Ovary (tissue), 3 donors: ENCODE measurements around the gene ABCA12.

Experiments used
- EP300 ChIP-seq: sonication (generic); formaldehyde crosslinking; IDR thresholded peaks from one replicate; pipeline ENCODE4 v1.6.1; 2017; ENCODE audit warnings: antibody characterized with exemption
- POLR2A ChIP-seq: fragments of 450-650 bp; IDR thresholded peaks from one replicate; pipeline ENCODE4 v1.6.1; 2017; ENCODE audit warnings: antibody characterized with exemption, mild to moderate bottlenecking, moderate library complexity
- TF ChIP-seq, protein P1 (sequence below), 3 donors: fragments of 450-650 bp in 2 of 3; fragments of 200-600 bp in 1 of 3; IDR thresholded peaks; one replicate each; pipeline versions ENCODE4 v1.5.1 to v1.8.0; 2016 to 2022; ENCODE audit warnings: antibody characterized with exemption in 3 of 3, mild to moderate bottlenecking in 1 of 3
- donor health status: DM: no; HTN: no; CAD: no.

GRCh38 chr2:215149060-215149459, 10.6 kb upstream of the ABCA12 start:
- TF ChIP-seq, protein P1, sequence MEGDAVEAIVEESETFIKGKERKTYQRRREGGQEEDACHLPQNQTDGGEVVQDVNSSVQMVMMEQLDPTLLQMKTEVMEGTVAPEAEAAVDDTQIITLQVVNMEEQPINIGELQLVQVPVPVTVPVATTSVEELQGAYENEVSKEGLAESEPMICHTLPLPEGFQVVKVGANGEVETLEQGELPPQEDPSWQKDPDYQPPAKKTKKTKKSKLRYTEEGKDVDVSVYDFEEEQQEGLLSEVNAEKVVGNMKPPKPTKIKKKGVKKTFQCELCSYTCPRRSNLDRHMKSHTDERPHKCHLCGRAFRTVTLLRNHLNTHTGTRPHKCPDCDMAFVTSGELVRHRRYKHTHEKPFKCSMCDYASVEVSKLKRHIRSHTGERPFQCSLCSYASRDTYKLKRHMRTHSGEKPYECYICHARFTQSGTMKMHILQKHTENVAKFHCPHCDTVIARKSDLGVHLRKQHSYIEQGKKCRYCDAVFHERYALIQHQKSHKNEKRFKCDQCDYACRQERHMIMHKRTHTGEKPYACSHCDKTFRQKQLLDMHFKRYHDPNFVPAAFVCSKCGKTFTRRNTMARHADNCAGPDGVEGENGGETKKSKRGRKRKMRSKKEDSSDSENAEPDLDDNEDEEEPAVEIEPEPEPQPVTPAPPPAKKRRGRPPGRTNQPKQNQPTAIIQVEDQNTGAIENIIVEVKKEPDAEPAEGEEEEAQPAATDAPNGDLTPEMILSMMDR (IDR thresholded peaks at IDR 0.05): no peak
- no peak for TF ChIP-seq POLR2A
- TF ChIP-seq EP300: no peak
